Measurements from ENCODE around the gene YOD1. TPM values are rescaled to one million over a fixed set of nuclear protein-coding genes. Genes with fewer than 3 reads are reported as not detected.

Gene YOD1
- total and polyA plus RNA-seq, 8 donors, result 1.1 to 4.0 (median 2.3) TPM

- peaks cover 0 to 8% (median 3%) of the 10 kb centered on the region in 3 donors for H3K36me3 ChIP-seq
- peaks cover 0 to 4% (median 0%) of the 10 kb centered on the region in 3 donors for H3K4me1 ChIP-seq
- WGBS, 2 donors, result 85 to 89% methylated on average over 6 of the region's 6 CpGs
- DNase-seq, result no peak
- no peaks in the 10 kb centered on the region for H3K27me3 ChIP-seq
- TF ChIP-seq CTCF (IDR thresholded peaks at IDR 0.05), result no peak
- intact Hi-C loops (cut with DNase I), result no loop called here
- peak in 2 of 4 donors; percentile 50 to 62 for ATAC-seq
- no peak overlapping the region for H3K4me3 ChIP-seq
- no peak overlapping the region for H3K27ac ChIP-seq
- FAIRE-seq, result no peak
- H3K9me3 ChIP-seq, result no peaks in the 10 kb centered on the region
These were observed 8.2 kb upstream of the YOD1 start for GRCh38 chr1:207058878-207059867.

GRCh38 chr1:207058252-207058651 is 7.2 kb upstream of the YOD1 start:
- no peak overlapping the region for H3K4me3 ChIP-seq
- H3K27me3 ChIP-seq, result no peaks in the 10 kb centered on the region
- H3K4me1 ChIP-seq, result peaks cover 0 to 4% (median 0%) of the 10 kb centered on the region in 3 donors
- H3K9me3 ChIP-seq, result no peaks in the 10 kb centered on the region
- no peak for ATAC-seq
- 71% methylated on average over 4 of the region's 4 CpGs for WGBS, 2 donors
- no peak overlapping the region for H3K27ac ChIP-seq
- no peak for DNase-seq
- intact Hi-C loops (cut with DNase I), result no loop called here
- no peak for TF ChIP-seq CTCF (IDR thresholded peaks at IDR 0.05)
- peaks cover 0 to 5% (median 3%) of the 10 kb centered on the region in 3 donors for H3K36me3 ChIP-seq
- FAIRE-seq, result no peak

- intact Hi-C loops (cut with DNase I), result no loop called here
- Histone ChIP-seq H3K4me3 (no peak overlapping the region), H3K4me1 (peaks cover 0 to 13% (median 4%) of the 10 kb centered on the region in 3 donors), H3K9me3 (no peaks in the 10 kb centered on the region), H3K27ac (peak overlapping the region; percentile 10 to 60 (median 34)), H3K27me3 (no peaks in the 10 kb centered on the region), H3K36me3 (no peaks in the 10 kb centered on the region)
- FAIRE-seq (no peak), DNase-seq (no peak), ATAC-seq (peak in 1 of 4 donors; percentile 5)
- WGBS, 2 donors, result 60 to 67% methylated on average over 6 of the region's 6 CpGs
- TF ChIP-seq CTCF (IDR thresholded peaks at IDR 0.05), result no peak
These were observed 5.7 kb upstream of the YOD1 start for GRCh38 chr1:207056673-207057072.

- no peak for TF ChIP-seq CTCF (IDR thresholded peaks at IDR 0.05)
- Histone ChIP-seq H3K36me3 (no peaks in the 10 kb centered on the region), H3K9me3 (no peaks in the 10 kb centered on the region), H3K27ac (peak overlapping the region in 1 of 4 donors; percentile 60), H3K4me3 (no peak overlapping the region), H3K4me1 (peaks cover 0 to 16% (median 9%) of the 10 kb centered on the region in 3 donors), H3K27me3 (no peaks in the 10 kb centered on the region)
- intact Hi-C loops (cut with DNase I), result no loop called here
- FAIRE-seq, result no peak
- ATAC-seq, result no peak
- DNase-seq, result no peak
- 43 to 49% methylated on average over 3 of the region's 3 CpGs for WGBS, 2 donors
These were observed 4.5 kb upstream of the YOD1 start for GRCh38 chr1:207055386-207056001.
